DND-41 (cell line): ENCODE results near the gene ARHGEF17.
A peak's percentile ranks its signal among the peaks of the same experiment; 100 is the strongest.

Source experiments
- EZH2 ChIP-seq: IDR thresholded peaks from 3 replicates; pipeline ENCODE4 v1.6.1; 2012; ENCODE audit warnings: borderline replicate concordance, low read depth, mild to moderate bottlenecking, moderate library complexity, low read length, inconsistent platforms; ENCODE audit not compliant: severe bottlenecking
- TF ChIP-seq, protein P1 (sequence below): IDR thresholded peaks from 2 replicates; pipeline ENCODE4 v1.5.1; 2012; ENCODE audit warnings: borderline replicate concordance, low read length, moderate library complexity, mild to moderate bottlenecking; ENCODE audit not compliant: poor library complexity, severe bottlenecking; ENCODE audit errors: extremely low read depth

GRCh38 chr11:73295241-73295995 is 12.7 kb upstream of the ARHGEF17 start:
- TF ChIP-seq, protein P1, sequence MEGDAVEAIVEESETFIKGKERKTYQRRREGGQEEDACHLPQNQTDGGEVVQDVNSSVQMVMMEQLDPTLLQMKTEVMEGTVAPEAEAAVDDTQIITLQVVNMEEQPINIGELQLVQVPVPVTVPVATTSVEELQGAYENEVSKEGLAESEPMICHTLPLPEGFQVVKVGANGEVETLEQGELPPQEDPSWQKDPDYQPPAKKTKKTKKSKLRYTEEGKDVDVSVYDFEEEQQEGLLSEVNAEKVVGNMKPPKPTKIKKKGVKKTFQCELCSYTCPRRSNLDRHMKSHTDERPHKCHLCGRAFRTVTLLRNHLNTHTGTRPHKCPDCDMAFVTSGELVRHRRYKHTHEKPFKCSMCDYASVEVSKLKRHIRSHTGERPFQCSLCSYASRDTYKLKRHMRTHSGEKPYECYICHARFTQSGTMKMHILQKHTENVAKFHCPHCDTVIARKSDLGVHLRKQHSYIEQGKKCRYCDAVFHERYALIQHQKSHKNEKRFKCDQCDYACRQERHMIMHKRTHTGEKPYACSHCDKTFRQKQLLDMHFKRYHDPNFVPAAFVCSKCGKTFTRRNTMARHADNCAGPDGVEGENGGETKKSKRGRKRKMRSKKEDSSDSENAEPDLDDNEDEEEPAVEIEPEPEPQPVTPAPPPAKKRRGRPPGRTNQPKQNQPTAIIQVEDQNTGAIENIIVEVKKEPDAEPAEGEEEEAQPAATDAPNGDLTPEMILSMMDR: peak; percentile 99
- TF ChIP-seq EZH2: no peak
